BLaER1 (cell line): ENCODE data around the gene ROPN1.
A peak's percentile ranks its signal among the peaks of the same experiment; 100 is the strongest.
"Not testable (repeated sequence)": the region's sequence is repeated elsewhere in the genome, so short reads cannot be mapped to it uniquely, and the experiment has no call there.

Experiments used
- H3K27ac ChIP-seq: shearing (Covaris generic); formaldehyde crosslinking; 2 replicates; pipeline ENCODE4 v1.8.1; 2022
- H3K27me3 ChIP-seq: shearing (Covaris generic); formaldehyde crosslinking; 2 replicates; pipeline ENCODE4 v1.8.1; 2022
- H3K36me3 ChIP-seq: shearing (Covaris generic); formaldehyde crosslinking; 2 replicates; pipeline ENCODE4 v1.8.1; 2022
- H3K4me1 ChIP-seq: shearing (Covaris generic); formaldehyde crosslinking; 2 replicates; pipeline ENCODE4 v1.8.1; 2022
- H3K4me2 ChIP-seq: shearing (Covaris generic); formaldehyde crosslinking; 2 replicates; pipeline ENCODE4 v1.8.1; 2022
- H3K4me3 ChIP-seq: shearing (Covaris generic); formaldehyde crosslinking; 2 replicates; pipeline ENCODE4 v1.8.1; 2022
- H3K9ac ChIP-seq: shearing (Covaris generic); formaldehyde crosslinking; 2 replicates; pipeline ENCODE4 v1.8.1; 2022
- H3K9me3 ChIP-seq: shearing (Covaris generic); formaldehyde crosslinking; 2 replicates; pipeline ENCODE4 v1.8.1; 2022
- H4K20me1 ChIP-seq: shearing (Covaris generic); formaldehyde crosslinking; 2 replicates; pipeline ENCODE4 v1.8.1; 2022
- Cebpa-rat ChIP-seq: shearing (Covaris generic); IDR thresholded peaks from 2 replicates; pipeline ENCODE4 v1.8.1; 2022

Gene ROPN1

DNA sequence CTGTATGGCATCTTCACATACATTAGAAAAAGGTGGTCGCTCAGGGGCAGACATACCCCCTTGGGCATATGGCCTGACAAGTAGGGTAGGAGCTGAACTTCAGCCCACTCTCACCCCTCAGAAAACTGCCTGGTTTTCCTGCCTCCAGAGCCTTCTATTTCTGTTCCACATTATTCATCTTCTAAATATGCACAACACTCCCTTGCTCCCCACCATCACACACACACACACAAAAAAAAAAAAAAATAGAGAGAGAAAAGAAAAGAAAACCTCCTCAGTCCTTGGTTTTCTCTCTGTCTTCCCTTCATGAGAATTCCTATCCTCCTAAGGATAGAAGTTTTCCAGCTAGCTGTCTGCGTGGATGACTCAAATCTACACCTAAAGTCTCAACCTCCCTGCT is 5.6 kb upstream of the ROPN1 start:
- H3K27ac ChIP-seq, result no peak overlapping the region
- peaks cover 16% of the 10 kb centered on the region; the same call in 1 of the 2 replicates for H3K9me3 ChIP-seq
- no peak overlapping the region for H3K4me2 ChIP-seq
- no peak overlapping the region for H3K4me3 ChIP-seq
- no peaks in the 10 kb centered on the region for H4K20me1 ChIP-seq
- H3K4me1 ChIP-seq, result peaks cover 18% of the 10 kb centered on the region
- no peaks in the 10 kb centered on the region for H3K36me3 ChIP-seq
- H3K9ac ChIP-seq, result no peak overlapping the region
- no peaks in the 10 kb centered on the region for H3K27me3 ChIP-seq
- no peak for TF ChIP-seq Cebpa-rat

DNA sequence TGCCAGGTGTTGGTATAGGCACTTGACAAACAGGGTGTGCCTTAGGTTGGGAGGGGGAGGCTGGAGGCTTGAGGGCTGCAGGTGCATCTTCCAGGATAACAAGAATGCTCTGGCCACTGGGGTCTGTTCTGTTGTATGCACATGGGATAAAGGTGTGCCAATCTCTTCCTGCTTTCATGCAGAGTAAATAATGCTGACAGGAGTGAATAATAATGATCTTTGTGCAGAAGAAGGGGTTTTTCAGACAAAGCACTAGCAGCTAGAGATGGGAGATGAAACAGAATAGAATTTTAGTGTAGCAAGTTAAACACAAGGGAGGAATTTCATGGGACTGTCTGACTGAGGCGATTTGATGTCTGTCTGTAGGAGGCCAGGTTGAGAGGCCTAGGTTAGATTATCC is 1.9 kb upstream of the ROPN1 start:
- no peaks in the 10 kb centered on the region for H3K36me3 ChIP-seq
- H3K4me3 ChIP-seq, result no peak overlapping the region
- no peaks in the 10 kb centered on the region for H3K27me3 ChIP-seq
- no peaks in the 10 kb centered on the region for H4K20me1 ChIP-seq
- H3K27ac ChIP-seq, result no peak overlapping the region
- H3K4me2 ChIP-seq, result no peak overlapping the region
- peaks cover 21% of the 10 kb centered on the region for H3K9me3 ChIP-seq
- TF ChIP-seq Cebpa-rat, result no peak
- no peaks in the 10 kb centered on the region for H3K4me1 ChIP-seq
- H3K9ac ChIP-seq, result no peak overlapping the region

DNA sequence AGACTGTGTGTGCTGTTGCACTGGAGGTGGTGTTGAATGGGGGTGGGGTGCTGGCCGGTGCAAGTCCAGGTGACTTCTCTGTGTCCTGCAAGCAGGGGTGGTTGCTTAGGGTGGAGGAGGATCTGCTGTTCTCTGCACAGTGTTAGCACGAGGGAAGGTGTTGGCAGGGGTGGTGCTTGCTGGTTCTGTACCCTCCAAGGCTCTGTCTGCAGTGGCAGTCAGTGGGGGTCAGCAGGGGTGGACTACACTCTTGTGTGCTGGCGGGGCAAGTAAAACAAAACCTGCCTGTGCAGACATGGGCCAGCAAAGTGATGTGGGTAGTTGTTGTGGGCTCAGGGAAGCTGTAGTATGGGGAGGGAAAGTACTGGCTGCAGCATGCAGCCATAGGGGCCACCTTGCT is 5.5 kb downstream of the ROPN1 start:
- no peaks in the 10 kb centered on the region for H3K4me1 ChIP-seq
- H3K9me3 ChIP-seq, result peaks cover 5% of the 10 kb centered on the region; the same call in 1 of the 2 replicates
- H3K4me2 ChIP-seq, result no peak overlapping the region
- no peaks in the 10 kb centered on the region for H3K36me3 ChIP-seq
- no peak overlapping the region for H3K4me3 ChIP-seq
- no peaks in the 10 kb centered on the region for H4K20me1 ChIP-seq
- no peaks in the 10 kb centered on the region for H3K27me3 ChIP-seq
- no peak for TF ChIP-seq Cebpa-rat
- H3K9ac ChIP-seq, result no peak overlapping the region
- no peak overlapping the region for H3K27ac ChIP-seq

DNA sequence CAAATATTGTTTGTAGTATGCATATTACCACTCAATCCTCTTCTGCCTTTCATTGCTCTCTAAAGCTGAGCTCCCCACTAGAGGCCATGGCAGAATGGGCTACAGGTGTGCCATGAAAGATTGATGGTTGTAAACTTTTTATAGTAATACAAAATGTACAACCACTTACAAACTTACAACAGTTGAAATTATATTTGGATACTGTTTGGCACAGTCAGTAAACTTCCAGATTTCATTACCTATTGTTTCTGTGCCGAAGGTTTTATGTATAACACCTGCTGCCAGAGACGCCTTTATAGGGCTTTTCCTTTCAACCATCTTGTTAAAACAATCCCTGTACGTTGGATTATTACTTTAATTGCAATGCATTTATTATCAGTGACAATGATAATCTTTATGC is 7.0 kb downstream of the ROPN1 start:
- Histone ChIP-seq H3K27me3 (no peaks in the 10 kb centered on the region), H3K4me1 (no peaks in the 10 kb centered on the region), H3K4me3 (no peak overlapping the region)

DNA sequence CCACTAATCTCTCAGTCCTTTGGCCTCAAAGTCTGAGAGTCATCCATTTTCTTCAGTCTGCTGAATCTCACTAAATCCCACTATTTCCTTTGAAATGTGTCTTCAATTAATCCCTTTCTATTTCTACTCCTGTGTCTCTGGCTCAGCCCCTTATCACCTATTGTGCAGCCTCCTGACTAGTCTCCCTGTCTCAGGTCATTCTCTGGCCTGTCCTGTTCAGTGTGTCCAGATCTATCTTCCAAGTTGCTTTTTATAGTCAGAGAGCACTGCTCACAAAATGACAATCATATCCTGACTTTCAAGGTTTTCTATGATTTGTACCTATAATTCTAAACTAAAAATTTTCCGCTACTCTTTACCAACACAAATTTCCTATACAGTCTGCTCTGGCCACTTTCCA is 7.6 kb downstream of the ROPN1 start:
- Histone ChIP-seq H4K20me1 (no peaks in the 10 kb centered on the region), H3K27me3 (no peaks in the 10 kb centered on the region), H3K9ac (no peak overlapping the region), H3K27ac (no peak overlapping the region), H3K9me3 (no peaks in the 10 kb centered on the region), H3K4me3 (no peak overlapping the region), H3K36me3 (no peaks in the 10 kb centered on the region), H3K4me1 (no peaks in the 10 kb centered on the region), H3K4me2 (no peak overlapping the region)
- no peak for TF ChIP-seq Cebpa-rat

More for the DNA sequence above, 7.0 kb downstream of the ROPN1 start:
- H3K9ac ChIP-seq, result no peak overlapping the region
- no peak overlapping the region for H3K4me2 ChIP-seq
- no peak overlapping the region for H3K27ac ChIP-seq
- H4K20me1 ChIP-seq, result no peaks in the 10 kb centered on the region
- TF ChIP-seq Cebpa-rat, result no peak
- no peaks in the 10 kb centered on the region for H3K36me3 ChIP-seq
- no peaks in the 10 kb centered on the region for H3K9me3 ChIP-seq

DNA sequence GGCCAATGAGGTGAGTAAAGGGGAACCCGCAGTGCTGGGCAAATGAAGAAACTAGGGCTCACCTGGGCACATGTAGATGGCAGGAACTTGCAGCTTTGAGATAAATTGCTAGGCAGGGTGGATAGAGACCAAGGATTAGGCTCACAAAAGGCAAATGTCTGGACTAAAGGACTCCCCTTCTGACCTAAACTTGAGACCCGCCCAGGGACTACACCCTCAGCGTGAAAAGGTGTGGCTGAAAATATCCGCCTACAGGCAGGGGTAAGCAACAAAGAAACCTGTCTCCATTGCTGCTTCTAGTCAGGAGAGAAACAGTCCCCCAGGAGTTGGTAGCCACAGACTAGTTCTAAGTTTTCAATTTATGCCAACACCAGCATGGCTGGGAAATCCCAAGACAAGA is 10.6 kb downstream of the ROPN1 start:
- H4K20me1 ChIP-seq, H3K9ac ChIP-seq, H3K4me2 ChIP-seq, H3K27ac ChIP-seq, H3K4me3 ChIP-seq, H3K36me3 ChIP-seq, H3K27me3 ChIP-seq, H3K9me3 ChIP-seq, H3K4me1 ChIP-seq: not testable (repeated sequence)

DNA sequence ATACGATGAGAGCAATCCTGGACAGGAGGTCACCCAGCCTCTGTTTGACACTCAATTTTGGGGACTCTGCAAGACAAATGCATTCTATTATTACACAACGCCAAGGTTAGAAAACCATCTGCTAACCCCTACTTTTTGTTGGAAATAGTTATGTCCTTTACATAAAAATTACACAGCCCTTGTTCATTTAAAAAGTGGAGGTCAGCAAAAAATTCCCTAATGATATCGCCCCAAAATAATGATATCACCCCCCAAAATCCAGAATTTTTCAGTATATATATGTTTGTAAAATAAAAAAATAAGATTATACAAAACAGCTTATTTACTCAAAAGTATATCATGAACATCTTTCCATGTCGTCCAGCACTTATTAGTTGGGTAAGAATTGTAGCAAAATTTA is 11.4 kb downstream of the ROPN1 start:
- Histone ChIP-seq H3K4me1 (no peaks in the 10 kb centered on the region), H3K27me3 (no peaks in the 10 kb centered on the region), H3K4me2 (no peak overlapping the region), H3K36me3 (no peaks in the 10 kb centered on the region), H3K9ac (no peak overlapping the region), H4K20me1 (no peaks in the 10 kb centered on the region), H3K4me3 (no peak overlapping the region), H3K27ac (no peak overlapping the region), H3K9me3 (no peaks in the 10 kb centered on the region)
- no peak for TF ChIP-seq Cebpa-rat

DNA sequence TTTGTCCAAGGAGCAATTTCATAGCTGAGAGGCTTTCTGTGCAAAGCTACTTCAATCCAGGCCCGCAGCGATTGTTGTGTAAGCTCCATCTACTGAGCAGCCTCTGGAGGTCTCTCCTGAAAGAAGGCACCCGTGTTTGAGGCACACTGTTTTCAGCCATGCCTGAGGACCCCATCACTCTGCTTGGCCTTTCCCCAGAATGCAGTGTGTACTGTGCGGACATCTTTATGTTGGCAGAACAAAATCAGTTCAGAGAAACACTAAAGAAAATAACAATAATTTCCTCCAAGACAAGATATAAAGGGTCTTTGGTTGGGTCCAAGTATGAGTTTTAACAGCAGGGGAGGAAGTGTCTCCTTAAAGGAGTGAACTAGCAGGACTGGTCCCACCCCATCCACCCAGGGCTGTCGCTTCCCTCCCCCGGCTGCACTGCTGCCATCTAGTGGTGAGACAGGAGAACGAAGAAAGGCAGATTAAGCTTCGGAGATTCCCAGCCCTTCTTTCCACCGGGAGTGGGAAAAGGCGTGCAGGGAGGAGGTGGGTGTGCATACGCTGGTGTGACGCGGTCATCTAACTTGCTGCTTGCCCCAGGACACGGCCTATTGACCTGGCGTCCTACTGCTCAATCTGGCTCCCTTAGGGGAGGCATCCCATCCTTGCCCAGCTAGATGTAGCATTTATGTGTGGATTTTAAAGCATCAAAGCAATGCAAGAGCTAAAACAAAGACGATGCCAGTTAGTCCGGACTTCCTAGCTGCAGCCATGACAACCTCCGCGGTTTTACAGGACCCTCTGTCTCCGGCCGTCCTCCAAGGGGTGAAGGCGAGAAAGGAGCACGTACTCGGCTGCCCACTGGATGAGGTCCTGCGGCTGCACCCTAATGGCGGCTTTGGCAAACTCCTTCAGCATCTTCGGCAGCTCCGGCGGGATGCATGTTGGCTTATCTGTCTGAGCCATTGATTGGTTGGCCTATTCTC is 12.1 kb downstream of the ROPN1 start:
- H3K27ac ChIP-seq, H3K4me1 ChIP-seq, H3K27me3 ChIP-seq, H4K20me1 ChIP-seq, H3K9me3 ChIP-seq, H3K4me3 ChIP-seq, H3K36me3 ChIP-seq, H3K9ac ChIP-seq: not testable (repeated sequence)
- H3K4me2 ChIP-seq, result peak overlapping the region; percentile 51

DNA sequence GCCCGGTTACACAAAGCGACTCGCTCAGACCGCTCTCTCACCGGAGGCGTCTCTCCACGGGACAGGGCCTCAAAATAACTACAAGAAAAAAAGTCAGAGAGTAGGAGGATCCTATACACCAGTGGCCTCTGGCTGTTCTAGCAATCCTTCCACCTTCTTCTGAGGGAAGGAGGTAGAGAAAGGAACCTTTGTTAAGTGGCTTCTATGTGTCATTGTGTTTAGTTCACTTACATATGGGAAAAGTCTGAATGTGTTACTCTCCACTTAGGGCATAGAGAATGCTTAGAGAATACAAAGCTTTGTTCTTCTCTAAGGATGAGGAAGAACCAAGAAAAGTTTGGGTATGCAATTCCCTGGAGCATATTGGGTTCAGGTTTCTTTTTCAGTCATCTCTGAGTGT is 15.0 kb downstream of the ROPN1 start:
- H3K4me1 ChIP-seq, H3K27me3 ChIP-seq, H3K36me3 ChIP-seq, H4K20me1 ChIP-seq, H3K9ac ChIP-seq, H3K9me3 ChIP-seq, H3K4me2 ChIP-seq, H3K27ac ChIP-seq, H3K4me3 ChIP-seq: not testable (repeated sequence)

DNA sequence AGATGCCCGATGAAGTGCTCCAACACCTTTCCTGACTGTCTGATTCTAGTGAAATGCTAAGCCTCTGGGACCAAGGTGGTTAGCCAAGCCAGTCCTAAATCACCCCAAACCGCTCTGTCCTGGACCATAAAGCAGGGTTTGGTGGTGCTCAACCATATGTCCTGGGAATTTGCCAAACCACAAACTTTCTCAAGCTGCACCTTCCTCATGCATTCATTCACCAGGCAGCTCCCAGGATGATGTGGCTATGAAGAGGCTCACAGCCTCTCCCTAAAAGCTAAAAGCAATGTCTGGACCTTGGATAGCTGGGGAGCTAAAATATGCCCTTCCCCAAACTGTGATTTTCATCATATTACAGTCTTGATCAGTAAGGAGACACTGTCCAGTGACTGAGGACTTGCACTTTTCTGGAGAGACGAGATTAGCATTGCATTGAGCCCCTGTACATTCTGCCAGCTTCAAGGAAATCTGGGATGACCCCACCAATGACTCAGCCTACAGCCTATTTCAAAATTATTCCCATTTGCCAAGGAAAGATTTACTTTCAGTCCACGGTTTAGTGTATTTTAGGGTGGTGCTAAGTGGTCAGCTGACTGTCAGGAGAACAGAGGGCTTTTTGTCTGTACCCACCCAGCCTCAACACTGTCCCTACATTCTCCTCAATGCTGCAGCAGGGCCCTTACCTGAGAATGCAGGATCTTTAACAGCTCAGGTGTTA is 15.6 kb downstream of the ROPN1 start:
- H3K9ac ChIP-seq, H3K9me3 ChIP-seq, H4K20me1 ChIP-seq, H3K4me3 ChIP-seq, H3K4me2 ChIP-seq, H3K27ac ChIP-seq, H3K4me1 ChIP-seq, H3K27me3 ChIP-seq, H3K36me3 ChIP-seq: not testable (repeated sequence)

DNA sequence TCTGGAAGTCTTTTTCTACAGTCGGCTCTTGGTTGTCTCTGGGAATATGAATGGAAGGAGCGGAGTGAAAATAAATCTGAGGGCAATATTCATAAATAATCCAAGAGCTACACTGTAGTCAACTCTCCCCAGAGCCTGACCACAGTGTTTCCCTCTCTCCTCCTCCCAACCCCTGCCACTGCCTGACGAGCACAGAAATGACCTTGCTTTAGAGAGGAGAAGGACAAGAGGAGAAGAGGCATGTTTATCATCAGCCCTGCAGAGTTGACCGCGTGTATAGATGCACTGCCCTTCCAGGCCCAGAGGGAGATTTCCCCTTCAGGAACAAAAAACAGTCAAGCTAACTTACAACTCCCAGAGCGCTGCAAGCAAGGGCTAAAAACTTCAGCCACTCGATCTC is 16.9 kb downstream of the ROPN1 start:
- not testable (repeated sequence) for H3K4me2 ChIP-seq, H3K27ac ChIP-seq, H3K36me3 ChIP-seq, H3K9ac ChIP-seq, H4K20me1 ChIP-seq, H3K4me1 ChIP-seq, H3K27me3 ChIP-seq, H3K9me3 ChIP-seq, H3K4me3 ChIP-seq
